ENCODE results near the gene TAC4.

GRCh38 chr17:49821916-49822315 lies 26.0 kb downstream of the TAC4 start:
- no peak for TF ChIP-seq ATF7 (IDR thresholded peaks at IDR 0.05; ENCODE audit: low read depth)
- no peak for TF ChIP-seq IRF5 (IDR thresholded peaks at IDR 0.05; ENCODE audit: borderline replicate concordance)
- TF ChIP-seq RELA (IDR thresholded peaks at IDR 0.05; ENCODE audit: borderline replicate concordance, partially characterized antibody), result no peak
- TF ChIP-seq, protein P1, sequence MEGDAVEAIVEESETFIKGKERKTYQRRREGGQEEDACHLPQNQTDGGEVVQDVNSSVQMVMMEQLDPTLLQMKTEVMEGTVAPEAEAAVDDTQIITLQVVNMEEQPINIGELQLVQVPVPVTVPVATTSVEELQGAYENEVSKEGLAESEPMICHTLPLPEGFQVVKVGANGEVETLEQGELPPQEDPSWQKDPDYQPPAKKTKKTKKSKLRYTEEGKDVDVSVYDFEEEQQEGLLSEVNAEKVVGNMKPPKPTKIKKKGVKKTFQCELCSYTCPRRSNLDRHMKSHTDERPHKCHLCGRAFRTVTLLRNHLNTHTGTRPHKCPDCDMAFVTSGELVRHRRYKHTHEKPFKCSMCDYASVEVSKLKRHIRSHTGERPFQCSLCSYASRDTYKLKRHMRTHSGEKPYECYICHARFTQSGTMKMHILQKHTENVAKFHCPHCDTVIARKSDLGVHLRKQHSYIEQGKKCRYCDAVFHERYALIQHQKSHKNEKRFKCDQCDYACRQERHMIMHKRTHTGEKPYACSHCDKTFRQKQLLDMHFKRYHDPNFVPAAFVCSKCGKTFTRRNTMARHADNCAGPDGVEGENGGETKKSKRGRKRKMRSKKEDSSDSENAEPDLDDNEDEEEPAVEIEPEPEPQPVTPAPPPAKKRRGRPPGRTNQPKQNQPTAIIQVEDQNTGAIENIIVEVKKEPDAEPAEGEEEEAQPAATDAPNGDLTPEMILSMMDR (IDR thresholded peaks at IDR 0.05 in 2 of 3, conservative IDR thresholded peaks at IDR 0.05 in 1 of 3; ENCODE audit: control insufficient read depth in 2 of 3, extremely low read depth in 1 of 3, insufficient read depth in 1 of 3, low read depth in 3 of 3, low read length in 3 of 3), result no peak
- no peak for TF ChIP-seq EP300 (IDR thresholded peaks at IDR 0.05; ENCODE audit: borderline replicate concordance in 1 of 2, control insufficient read depth in 1 of 2, low read depth in 2 of 2, low read length in 2 of 2)
- TF ChIP-seq RAD51 (IDR thresholded peaks at IDR 0.05), result no peak
- no peak for TF ChIP-seq SKIL (IDR thresholded peaks at IDR 0.05; ENCODE audit: low read depth, poor library complexity, severe bottlenecking)
- no peak for TF ChIP-seq POLR2A (IDR thresholded peaks at IDR 0.05; ENCODE audit: low read depth, low read length)
- no peak for TF ChIP-seq RCOR1 (conservative IDR thresholded peaks at IDR 0.05; ENCODE audit: low read depth, low read length)
- no peak for TF ChIP-seq NFXL1 (IDR thresholded peaks at IDR 0.05; ENCODE audit: borderline replicate concordance)
- TF ChIP-seq MYC (IDR thresholded peaks at IDR 0.05; ENCODE audit: insufficient read depth, insufficient read length, insufficient replicate concordance, low read length, severe bottlenecking), result no peak
- TF ChIP-seq USF2 (IDR thresholded peaks at IDR 0.05; ENCODE audit: borderline replicate concordance, low read depth, low read length), result no peak
